ENCODE results near the gene CDK5. TPM values are rescaled to one million over a fixed set of nuclear protein-coding genes. Genes with fewer than 3 reads are reported as not detected.

The CDK5 gene
- total and polyA plus RNA-seq, 2 of the 13 experiments (the other 11 are each of a cell fraction or from before 2014, with no cell fraction given), result 16.4 to 21.3 TPM

DNA sequence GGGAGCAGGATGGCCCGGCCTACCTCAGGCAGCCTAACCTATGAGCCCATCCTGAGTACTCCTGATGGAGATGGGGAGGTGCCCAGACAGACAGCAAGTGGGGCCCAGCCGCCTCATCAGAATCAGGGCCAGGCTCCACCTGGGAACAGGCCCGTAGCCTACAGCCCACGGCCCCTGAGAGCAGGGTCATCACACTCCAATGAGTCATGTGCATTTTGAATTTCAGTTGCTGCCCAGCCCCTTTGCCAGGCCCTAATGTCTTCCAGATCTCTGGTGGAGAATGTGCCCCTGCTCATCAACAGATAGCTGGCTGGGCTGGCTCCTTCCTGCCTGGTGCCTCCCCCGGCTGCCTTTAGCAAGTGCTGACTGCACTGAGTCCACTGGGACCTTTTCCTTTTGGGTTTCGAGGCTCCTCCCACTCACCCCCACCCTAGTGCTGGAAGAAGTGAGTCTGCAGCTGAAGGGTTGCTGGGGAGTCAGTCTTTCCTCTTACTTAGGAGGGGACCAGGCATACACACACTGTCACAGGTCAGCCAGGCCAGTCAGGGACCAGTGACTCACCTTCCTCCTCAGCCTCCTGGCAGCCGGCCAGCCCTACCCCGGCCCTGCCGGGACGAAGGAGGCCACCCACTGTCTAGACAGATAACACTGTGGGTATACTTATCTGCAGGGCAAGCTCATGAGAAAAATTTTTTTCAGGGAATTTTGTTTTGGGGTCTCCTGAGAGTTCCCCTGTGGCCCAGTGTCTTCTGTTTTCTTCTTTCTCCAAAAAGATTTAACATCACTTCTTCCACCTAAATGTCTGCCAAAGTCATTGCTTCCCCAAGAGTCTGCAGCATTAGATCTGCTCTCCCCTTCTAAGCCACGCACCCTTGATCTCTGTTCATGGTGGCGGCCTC, 18.5 kb downstream of the CDK5 start:
- CTCF ChIA-PET (ENCODE audit: low intra/inter-chr PET ratio, low total read pairs), result no interaction called here
- POLR2A ChIA-PET, result interaction anchor here (0.5 to 1.4 kb wide), 2 partner anchors 11 to 51 kb away, joined by 3 to 7 read pairs; partner anchors contain the start of gene ABCB8
- Histone ChIP-seq H3K9me3 (ENCODE audit: low read length) (no peaks in the 10 kb centered on the region), H3K36me3 (replicated peaks in 1 of 2; ENCODE audit: control insufficient read depth in 1 of 2, insufficient read depth in 2 of 2, low read length in 2 of 2) (no peaks in the 10 kb centered on the region), H3K4me3 (replicated peaks in 1 of 3; ENCODE audit: insufficient read depth in 1 of 3, low read depth in 2 of 3, low read length in 3 of 3) (no peak overlapping the region), H3K27ac (ENCODE audit: extremely low read length, insufficient read depth, low read length) (no peak overlapping the region), H3K4me1 (ENCODE audit: insufficient read depth, low read length) (peaks cover 14% of the 10 kb centered on the region), H3K9ac (ENCODE audit: insufficient read depth, low read depth, low read length) (no peak overlapping the region), H4K20me1 (ENCODE audit: insufficient read depth, low read length) (no peaks in the 10 kb centered on the region), H3K4me2 (ENCODE audit: low read depth, low read length) (peak overlapping the region; percentile 32; the same call in 1 of the 2 replicates), H2AFZ (ENCODE audit: low read length) (no peak overlapping the region), H3K79me2 (ENCODE audit: insufficient read depth, low read length) (no peaks in the 10 kb centered on the region), H3K27me3 (ENCODE audit: control insufficient read depth in 1 of 2, insufficient read depth in 2 of 2, low read length in 2 of 2) (no peaks in the 10 kb centered on the region)
- in situ Hi-C loops (cut with HindIII; ENCODE audit: extremely low pct_ligation_motif_present, low pct_unique_long_range_greater_than_20kb), result no loop called here
- intact Hi-C loops (cut with micrococcal nuclease; ENCODE audit: unreplicated experiment), result no loop called here
- no TSS peak for BruUV-seq (replicated peaks)
- ATAC-seq (peak; percentile 80), DNase-seq (ENCODE audit: low spot score) (peak; percentile 67), FAIRE-seq (no peak)
- 28% methylated on average over 5 of the region's 12 CpGs for WGBS (ENCODE audit: low lambda C conversion rate)
- TF ChIP-seq ZNF331 (CRISPR knock-in tag; IDR thresholded peaks at IDR 0.05) (no peak), ZNF263 (CRISPR knock-in tag; IDR thresholded peaks at IDR 0.05) (peak; percentile 19; the same call in 1 of the 2 replicates), EP300 (IDR thresholded peaks at IDR 0.05; ENCODE audit: low read depth in 2 of 2, low read length in 2 of 2) (no peak), EP300 (CRISPR knock-in tag; IDR thresholded peaks at IDR 0.05; ENCODE audit: borderline replicate concordance) (no peak), PBX2 (CRISPR knock-in tag; IDR thresholded peaks at IDR 0.05) (no peak), TEAD3 (CRISPR knock-in tag; optimal IDR thresholded peaks at IDR 0.05; ENCODE audit: borderline replicate concordance) (no peak), SKI (IDR thresholded peaks at IDR 0.05; ENCODE audit: partially characterized antibody) (peak; percentile 81), THAP11 (CRISPR knock-in tag; IDR thresholded peaks at IDR 0.05) (peak; percentile 40; the same call in 1 of the 2 replicates), ZNF674 (CRISPR knock-in tag; IDR thresholded peaks at IDR 0.05; ENCODE audit: low read depth) (no peak), ARID5B (CRISPR knock-in tag; IDR thresholded peaks at IDR 0.05) (0 out of 2 replicates have a peak, but pooled peaks have one; percentile 10)
- TF ChIP-seq, protein P1, sequence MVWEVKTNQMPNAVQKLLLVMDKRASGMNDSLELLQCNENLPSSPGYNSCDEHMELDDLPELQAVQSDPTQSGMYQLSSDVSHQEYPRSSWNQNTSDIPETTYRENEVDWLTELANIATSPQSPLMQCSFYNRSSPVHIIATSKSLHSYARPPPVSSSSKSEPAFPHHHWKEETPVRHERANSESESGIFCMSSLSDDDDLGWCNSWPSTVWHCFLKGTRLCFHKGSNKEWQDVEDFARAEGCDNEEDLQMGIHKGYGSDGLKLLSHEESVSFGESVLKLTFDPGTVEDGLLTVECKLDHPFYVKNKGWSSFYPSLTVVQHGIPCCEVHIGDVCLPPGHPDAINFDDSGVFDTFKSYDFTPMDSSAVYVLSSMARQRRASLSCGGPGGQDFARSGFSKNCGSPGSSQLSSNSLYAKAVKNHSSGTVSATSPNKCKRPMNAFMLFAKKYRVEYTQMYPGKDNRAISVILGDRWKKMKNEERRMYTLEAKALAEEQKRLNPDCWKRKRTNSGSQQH (CRISPR knock-in tag; IDR thresholded peaks at IDR 0.05; ENCODE audit: low read depth), result no peak
- TF ChIP-seq, protein P2, sequence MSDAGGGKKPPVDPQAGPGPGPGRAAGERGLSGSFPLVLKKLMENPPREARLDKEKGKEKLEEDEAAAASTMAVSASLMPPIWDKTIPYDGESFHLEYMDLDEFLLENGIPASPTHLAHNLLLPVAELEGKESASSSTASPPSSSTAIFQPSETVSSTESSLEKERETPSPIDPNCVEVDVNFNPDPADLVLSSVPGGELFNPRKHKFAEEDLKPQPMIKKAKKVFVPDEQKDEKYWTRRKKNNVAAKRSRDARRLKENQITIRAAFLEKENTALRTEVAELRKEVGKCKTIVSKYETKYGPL (CRISPR knock-in tag; IDR thresholded peaks at IDR 0.05), result no peak
- TF ChIP-seq, protein P3, sequence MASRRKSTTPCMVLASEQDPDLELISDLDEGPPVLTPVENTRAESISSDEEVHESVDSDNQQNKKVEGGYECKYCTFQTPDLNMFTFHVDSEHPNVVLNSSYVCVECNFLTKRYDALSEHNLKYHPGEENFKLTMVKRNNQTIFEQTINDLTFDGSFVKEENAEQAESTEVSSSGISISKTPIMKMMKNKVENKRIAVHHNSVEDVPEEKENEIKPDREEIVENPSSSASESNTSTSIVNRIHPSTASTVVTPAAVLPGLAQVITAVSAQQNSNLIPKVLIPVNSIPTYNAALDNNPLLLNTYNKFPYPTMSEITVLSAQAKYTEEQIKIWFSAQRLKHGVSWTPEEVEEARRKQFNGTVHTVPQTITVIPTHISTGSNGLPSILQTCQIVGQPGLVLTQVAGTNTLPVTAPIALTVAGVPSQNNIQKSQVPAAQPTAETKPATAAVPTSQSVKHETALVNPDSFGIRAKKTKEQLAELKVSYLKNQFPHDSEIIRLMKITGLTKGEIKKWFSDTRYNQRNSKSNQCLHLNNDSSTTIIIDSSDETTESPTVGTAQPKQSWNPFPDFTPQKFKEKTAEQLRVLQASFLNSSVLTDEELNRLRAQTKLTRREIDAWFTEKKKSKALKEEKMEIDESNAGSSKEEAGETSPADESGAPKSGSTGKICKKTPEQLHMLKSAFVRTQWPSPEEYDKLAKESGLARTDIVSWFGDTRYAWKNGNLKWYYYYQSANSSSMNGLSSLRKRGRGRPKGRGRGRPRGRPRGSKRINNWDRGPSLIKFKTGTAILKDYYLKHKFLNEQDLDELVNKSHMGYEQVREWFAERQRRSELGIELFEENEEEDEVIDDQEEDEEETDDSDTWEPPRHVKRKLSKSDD (CRISPR knock-in tag; IDR thresholded peaks at IDR 0.05; ENCODE audit: low read depth), result no peak

Measured in HepG2 (cell line).